HepG2 (cell line): Measurements from ENCODE around the gene DYSF. TPM values are rescaled to one million over a fixed set of nuclear protein-coding genes. Genes with fewer than 3 reads are reported as not detected.

Experiments used
- AKNA ChIP-seq: sonication (generic); formaldehyde crosslinking; IDR thresholded peaks from 2 replicates; pipeline ENCODE4 v1.4.0; 2020; ENCODE audit warnings: missing genetic modification reagents, borderline replicate concordance
- ATF3 ChIP-seq: sonication (generic); formaldehyde crosslinking; IDR thresholded peaks from 2 replicates; pipeline ENCODE4 v1.4.0; 2020; ENCODE audit warnings: missing genetic modification reagents
- GFI1 ChIP-seq: sonication (generic); formaldehyde crosslinking; IDR thresholded peaks from 2 replicates; pipeline ENCODE4 v1.5.0; 2020; ENCODE audit warnings: missing genetic modification reagents, mild to moderate bottlenecking, borderline replicate concordance
- HNF4A ChIP-seq: sonication (generic); formaldehyde crosslinking; IDR thresholded peaks from 2 replicates; pipeline ENCODE4 v1.4.0; 2020; ENCODE audit warnings: missing genetic modification reagents
- JUN ChIP-seq: sonication (generic); formaldehyde crosslinking; IDR thresholded peaks from 2 replicates; pipeline ENCODE4 v1.4.0; 2020; ENCODE audit warnings: mild to moderate bottlenecking, missing genetic modification reagents
- NAIF1 ChIP-seq: sonication (generic); formaldehyde crosslinking; IDR thresholded peaks from 2 replicates; pipeline ENCODE4 v1.5.0; 2020; ENCODE audit warnings: mild to moderate bottlenecking, missing genetic modification reagents, borderline replicate concordance
- PAF1 ChIP-seq: IDR thresholded peaks from 2 replicates; pipeline ENCODE4 v1.6.1; 2016; ENCODE audit warnings: missing genetic modification reagents, missing compliant biosample characterization
- PRDM4 ChIP-seq: sonication (generic); formaldehyde crosslinking; IDR thresholded peaks from 2 replicates; pipeline ENCODE4 v1.9.0; 2021; ENCODE audit warnings: missing genetic modification reagents, borderline replicate concordance
- PREB ChIP-seq: sonication (generic); formaldehyde crosslinking; IDR thresholded peaks from 2 replicates; pipeline ENCODE4 v1.4.0; 2020; ENCODE audit warnings: missing genetic modification reagents
- SALL1 ChIP-seq: sonication (generic); formaldehyde crosslinking; IDR thresholded peaks from 2 replicates; pipeline ENCODE4 v1.8.0; 2022; ENCODE audit warnings: mild to moderate bottlenecking, missing genetic modification reagents
- UBTF ChIP-seq: sonication (generic); formaldehyde crosslinking; IDR thresholded peaks from 2 replicates; pipeline ENCODE4 v1.4.0; 2020; ENCODE audit warnings: mild to moderate bottlenecking, missing genetic modification reagents
- ZBTB38 ChIP-seq: sonication (generic); formaldehyde crosslinking; IDR thresholded peaks from 2 replicates; pipeline ENCODE4 v1.5.1; 2020; ENCODE audit warnings: mild to moderate bottlenecking, missing genetic modification reagents
- ZNF549 ChIP-seq: sonication (generic); formaldehyde crosslinking; IDR thresholded peaks from 2 replicates; pipeline ENCODE4 v1.5.0; 2020; ENCODE audit warnings: missing genetic modification reagents
- ZNF615 ChIP-seq: sonication (generic); formaldehyde crosslinking; IDR thresholded peaks from 2 replicates; pipeline ENCODE4 v1.5.0; 2020; ENCODE audit warnings: mild to moderate bottlenecking, missing genetic modification reagents, borderline replicate concordance
- polyA plus RNA-seq, 8 experiments: library from polyadenylated mRNA; depleted of rRNA in 3 of 8; stranded (reverse) in 7 of 8; unstranded in 1 of 8; fragments of >200 nt; fragmentation: Illumina TruSeq in 4 of 8; extraction: Trizol in 4 of 8; gene quantifications; 2 replicates each; pipeline versions ENCODE4 v1.2.1 to v1.2.3, GENCODE V29; 2011 to 2016; ENCODE audit warnings: low read depth in 4 of 8, missing spikeins in 1 of 8, mixed read lengths in 1 of 8; ENCODE audit not compliant: insufficient read depth in 1 of 8
- total RNA-seq, 5 experiments: library from RNA; depleted of rRNA; stranded (reverse); fragments of >200 nt; fragmentation: Illumina TruSeq; extraction: Trizol; gene quantifications; 2 replicates each; pipeline ENCODE4 v1.2.3, GENCODE V29; 2016; ENCODE audit warnings: low read depth in 1 of 5

Gene DYSF
- total and polyA plus RNA-seq, 2 of the 13 experiments (the other 11 are each of a cell fraction or from before 2014, with no cell fraction given): 0.15 to 2.4 TPM

- TF ChIP-seq PRDM4 (CRISPR knock-in tag): no peak
- no peak for TF ChIP-seq ATF3
- TF ChIP-seq ZNF549 (CRISPR knock-in tag): no peak
- no peak for TF ChIP-seq NAIF1
- peak; percentile 66 for TF ChIP-seq HNF4A (CRISPR knock-in tag)
- TF ChIP-seq SALL1 (CRISPR knock-in tag): no peak; the same call in 1 of the 2 replicates
- TF ChIP-seq UBTF (CRISPR knock-in tag): 0 out of 2 replicates have a peak, but pooled peaks have one; percentile 25
- peak; percentile 71 for TF ChIP-seq GFI1 (CRISPR knock-in tag)
- no peak for TF ChIP-seq AKNA (CRISPR knock-in tag)
- no peak for TF ChIP-seq JUN (CRISPR knock-in tag)
- no peak for TF ChIP-seq PAF1 (CRISPR knock-in tag)
- TF ChIP-seq ZNF615: no peak
- TF ChIP-seq ZBTB38 (CRISPR knock-in tag): no peak
- TF ChIP-seq PREB (CRISPR knock-in tag): no peak
These were observed 161.8 kb downstream of the DYSF start (continued) for GRCh38 chr2:71614976-71615766.
